Endothelial cell of umbilical vein (primary cell): ENCODE data around the gene VIPR2. TPM values are rescaled to one million over a fixed set of nuclear protein-coding genes. Genes with fewer than 3 reads are reported as not detected.
"Not testable (repeated sequence)": the region's sequence is repeated elsewhere in the genome, so short reads cannot be mapped to it uniquely, and the experiment has no call there.

Experiments
- BruUV-seq: library from RNA; stranded (reverse); fragments of 400-500 nt; replicated peaks from 2 replicates; lab custom pipeline; 2021; lab: Mats Ljungman, UMichigan
- CTCF ChIA-PET: fragments of 300-600, 350-600 bp; sonication (Branson Sonifier 250); formaldehyde crosslinking; loops from one replicate; lab custom pipeline; 2021; ENCODE audit warnings: antibody characterized with exemption, inconsistent platforms; lab: Charles Lee
- POLR2A ChIA-PET: fragments of 300-600, 350-600 bp; sonication (Branson Sonifier 250); formaldehyde crosslinking; loops from one replicate; lab custom pipeline; 2021; ENCODE audit warnings: antibody characterized with exemption, inconsistent platforms; lab: Charles Lee
- DNase-seq: peaks from one replicate; pipeline ENCODE4 v3.0.0-alpha.2; 2011; ENCODE audit warnings: low read depth, low spot score
- FAIRE-seq: peaks from 2 replicates; lab custom pipeline; 2011; peaks lifted over from hg19 to GRCh38; lab: Jason Lieb, UNC
- H2AFZ ChIP-seq: 2 replicates; pipeline ENCODE4 v1.6.0; 2012; ENCODE audit warnings: low read depth, low read length, control low read depth, inconsistent platforms
- H3K27ac ChIP-seq: 2 replicates; pipeline ENCODE4 v1.5.1; 2011; ENCODE audit warnings: low read depth, mild to moderate bottlenecking, control low read depth, low read length, moderate library complexity; ENCODE audit not compliant: insufficient read depth
- H3K27me3 ChIP-seq, 2 experiments: 2 replicates each; pipeline versions ENCODE4 v1.6.0 to v1.6.1; 2011; ENCODE audit warnings: low read length in 2 of 2, mixed read lengths in 1 of 2; ENCODE audit not compliant: control insufficient read depth in 2 of 2, insufficient read depth in 2 of 2
- H3K36me3 ChIP-seq, 2 experiments: 2 replicates in 1 of 2; 3 replicates in 1 of 2; pipeline ENCODE4 v1.5.1; 2011; ENCODE audit warnings: low read length in 2 of 2, mild to moderate bottlenecking in 1 of 2, moderate library complexity in 1 of 2; ENCODE audit not compliant: control insufficient read depth in 2 of 2, insufficient read depth in 2 of 2; ENCODE audit errors: extremely low read depth in 1 of 2
- H3K4me1 ChIP-seq: 3 replicates; pipeline ENCODE4 v1.5.1; 2011; ENCODE audit warnings: mild to moderate bottlenecking, low read length; ENCODE audit not compliant: control insufficient read depth, insufficient read depth; ENCODE audit errors: extremely low read depth
- H3K4me2 ChIP-seq: 2 replicates; pipeline ENCODE4 v1.6.1; 2011; ENCODE audit warnings: low read length, control low read depth, mixed read lengths; ENCODE audit not compliant: insufficient read depth
- H3K4me3 ChIP-seq, 3 experiments: fragments of 200-600 bp in 1 of 3; sonication (generic), shearing (Covaris generic) in 1 of 3; replicated peaks in 1 of 3; 2 replicates each; pipeline ENCODE4 v1.5.1; 2011 to 2016; ENCODE audit warnings: control low read depth in 3 of 3, low read length in 3 of 3, mild to moderate bottlenecking in 2 of 3, inconsistent platforms in 1 of 3, low read depth in 1 of 3, moderate library complexity in 1 of 3; ENCODE audit not compliant: insufficient read depth in 1 of 3
- H3K79me2 ChIP-seq: 2 replicates; pipeline ENCODE4 v1.6.0; 2012; ENCODE audit warnings: low read length, inconsistent platforms; ENCODE audit not compliant: control insufficient read depth, insufficient read depth
- H3K9ac ChIP-seq: replicated peaks from 2 replicates; pipeline ENCODE3; 2011; ENCODE audit warnings: low read length, control low read depth; ENCODE audit not compliant: insufficient read depth; ENCODE audit errors: extremely low read depth
- H3K9me1 ChIP-seq: replicated peaks from 3 replicates; pipeline ENCODE4 v1.6.0; 2011; ENCODE audit warnings: mild to moderate bottlenecking, low read length; ENCODE audit not compliant: control insufficient read depth, insufficient read depth; ENCODE audit errors: extremely low read depth
- H3K9me3 ChIP-seq: replicated peaks from 2 replicates; pipeline ENCODE4 v1.5.1; 2012; ENCODE audit warnings: low read length, inconsistent platforms; ENCODE audit not compliant: control insufficient read depth, insufficient read depth
- H4K20me1 ChIP-seq: replicated peaks from 2 replicates; pipeline ENCODE3; 2011; ENCODE audit warnings: mild to moderate bottlenecking, low read length; ENCODE audit not compliant: control insufficient read depth, insufficient read depth; ENCODE audit errors: extremely low read depth
- CTCF ChIP-seq, 2 donors: IDR thresholded peaks; 1 replicate in 1 of 2; 2 replicates in 1 of 2; pipeline ENCODE4 v1.5.1; 2011; ENCODE audit warnings: low read length in 2 of 2, mild to moderate bottlenecking in 2 of 2, moderate library complexity in 2 of 2, control low read depth in 1 of 2, inconsistent platforms in 1 of 2, low read depth in 1 of 2; ENCODE audit not compliant: insufficient read depth in 1 of 2; ENCODE audit errors: extremely low read depth in 1 of 2
- EZH2 ChIP-seq: IDR thresholded peaks from 2 replicates; pipeline ENCODE4 v1.6.1; 2012; ENCODE audit warnings: borderline replicate concordance, low read depth, mild to moderate bottlenecking, moderate library complexity, low read length, inconsistent platforms; ENCODE audit not compliant: severe bottlenecking
- FOS ChIP-seq: IDR thresholded peaks from 2 replicates; pipeline ENCODE4 v1.6.1; 2011; ENCODE audit warnings: mild to moderate bottlenecking, low read length, moderate library complexity, borderline replicate concordance; ENCODE audit not compliant: insufficient read depth
- GATA2 ChIP-seq: IDR thresholded peaks from 2 replicates; pipeline ENCODE4 v1.7.0; 2011; ENCODE audit warnings: low read depth, mild to moderate bottlenecking, moderate library complexity, mixed read lengths, low read length; ENCODE audit not compliant: insufficient read length, insufficient read depth
- JUN ChIP-seq: IDR thresholded peaks from 2 replicates; pipeline ENCODE4 v1.6.1; 2011; ENCODE audit warnings: borderline replicate concordance, low read depth; ENCODE audit not compliant: insufficient read length, insufficient read depth
- MAX ChIP-seq: IDR thresholded peaks from 2 replicates; pipeline ENCODE4 v1.6.1; 2011; ENCODE audit not compliant: insufficient read depth, insufficient read length
- MYC ChIP-seq: IDR thresholded peaks from one replicate; pipeline ENCODE4 v1.6.1; 2011; ENCODE audit warnings: mild to moderate bottlenecking, low read depth, low read length
- POLR2A ChIP-seq: IDR thresholded peaks from 2 replicates; pipeline ENCODE4 v1.6.1; 2012; ENCODE audit warnings: low read depth, mild to moderate bottlenecking, control low read depth, low read length
- POLR2AphosphoS5 ChIP-seq: IDR thresholded peaks from 2 replicates; pipeline ENCODE4 v1.6.1; 2012; ENCODE audit warnings: low read depth, mild to moderate bottlenecking, control low read depth, low read length, moderate library complexity; ENCODE audit not compliant: insufficient read depth
- dilution Hi-C: fragments of 300-500 bp; cut with MboI; formaldehyde crosslinking; loops from one replicate; pipeline ENCODE4 v1.15.0; 2019; ENCODE audit warnings: low sequenced_read_pairs; ENCODE audit not compliant: extremely low pct_ligation_motif_present
- intact Hi-C: fragments of 100-400 bp; cut with micrococcal nuclease; formaldehyde crosslinking; loops from one replicate; pipeline ENCODE4 v1.10.0; 2022
- polyA plus RNA-seq, 4 experiments: library from polyadenylated mRNA; depleted of rRNA in 3 of 4; stranded (reverse) in 3 of 4; unstranded in 1 of 4; fragments of >200 nt; gene quantifications; 2 replicates each; pipeline versions ENCODE4 v1.2.1 to v1.2.3, GENCODE V29; 2011 to 2012; ENCODE audit warnings: missing spikeins in 1 of 4
- total RNA-seq: library from RNA; stranded (reverse); gene quantifications from 2 replicates; pipeline ENCODE4 v1.2.3, GENCODE V29; 2021

The VIPR2 gene
- total and polyA plus RNA-seq, 2 donors (not counting 3 experiments of a cell fraction or from before 2014, with no cell fraction given): not detected

- DNase-seq (no peak), FAIRE-seq (no peak)
- no TSS peak for BruUV-seq
- H4K20me1 ChIP-seq: no peaks in the 10 kb centered on the region
- H3K4me3 ChIP-seq: no peak overlapping the region
- H3K9me3 ChIP-seq: peaks cover 2% of the 10 kb centered on the region
- no peaks in the 10 kb centered on the region for H3K36me3 ChIP-seq
- ChIA-PET CTCF (no interaction called here), POLR2A (no interaction called here)
- H3K4me1 ChIP-seq: no peaks in the 10 kb centered on the region
- no peak overlapping the region for H3K27ac ChIP-seq
- H3K27me3 ChIP-seq: no peaks in the 10 kb centered on the region
- H3K79me2 ChIP-seq: no peaks in the 10 kb centered on the region
- dilution Hi-C loops (no loop called here), intact Hi-C loops (no loop called here)
- no peak for TF ChIP-seq EZH2
- TF ChIP-seq CTCF (IDR thresholded peaks at IDR 0.05; ENCODE audit: extremely low read depth in 1 of 2, insufficient read depth in 1 of 2, low read depth in 1 of 2, low read length in 2 of 2): no peak
- TF ChIP-seq JUN: no peak
- TF ChIP-seq MAX: no peak
- TF ChIP-seq POLR2A: no peak
- no peak for TF ChIP-seq MYC
- TF ChIP-seq POLR2AphosphoS5: no peak
- TF ChIP-seq GATA2: no peak
- no peak for TF ChIP-seq FOS
- H3K9me1 ChIP-seq: no peaks in the 10 kb centered on the region
- H3K9ac ChIP-seq: no peak overlapping the region
- no peak overlapping the region for H3K4me2 ChIP-seq
- H2AFZ ChIP-seq: no peak overlapping the region
Observed at GRCh38 chr7:159165352-159165751, 20.7 kb upstream of the VIPR2 start.

- H2AFZ ChIP-seq, POLR2A ChIA-PET, CTCF ChIA-PET, DNase-seq, FAIRE-seq, H3K9me1 ChIP-seq, H3K9ac ChIP-seq, H3K4me1 ChIP-seq, H3K27me3 ChIP-seq, H4K20me1 ChIP-seq, H3K36me3 ChIP-seq, H3K27ac ChIP-seq, H3K4me3 ChIP-seq, intact Hi-C loops, H3K79me2 ChIP-seq, H3K9me3 ChIP-seq, dilution Hi-C loops, H3K4me2 ChIP-seq, BruUV-seq: not testable (repeated sequence)
Observed at GRCh38 chr7:159163703-159164301, 19.1 kb upstream of the VIPR2 start.

- POLR2A ChIA-PET, CTCF ChIA-PET, H3K79me2 ChIP-seq, FAIRE-seq, H3K9ac ChIP-seq, H3K4me2 ChIP-seq, intact Hi-C loops, H3K36me3 ChIP-seq, dilution Hi-C loops, BruUV-seq, H3K4me1 ChIP-seq, H3K4me3 ChIP-seq, H2AFZ ChIP-seq, H3K27ac ChIP-seq, H3K27me3 ChIP-seq, H4K20me1 ChIP-seq, H3K9me1 ChIP-seq, DNase-seq, H3K9me3 ChIP-seq: not testable (repeated sequence)
Observed at GRCh38 chr7:159162050-159162626, 17.5 kb upstream of the VIPR2 start.
